NCI-H1105 treated with DMSO at 0.1 percent for 48 hours (cell line): ENCODE data around the gene TPI1.
"Not testable (repeated sequence)": the region's sequence is repeated elsewhere in the genome, so short reads cannot be mapped to it uniquely, and the experiment has no call there.

Experiments used
- DNase-seq: peaks from one replicate; lab custom pipeline; 2025; lab: John Stamatoyannopoulos, UW

Gene TPI1

GRCh38 chr12:6894321-6894720 is 27.0 kb downstream of the TPI1 start:
- DNase-seq, result no peak

- no peak for DNase-seq
Measured at GRCh38 chr12:6896846-6897435, 29.6 kb downstream of the TPI1 start.

GRCh38 chr12:6899427-6899826 is 32.1 kb downstream of the TPI1 start:
- no peak for DNase-seq

- DNase-seq, result no peak
Measured at GRCh38 chr12:6899837-6900519, 32.6 kb downstream of the TPI1 start.

GRCh38 chr12:6902448-6902847 is 35.1 kb downstream of the TPI1 start:
- no peak for DNase-seq

GRCh38 chr12:6903722-6904121 is 36.4 kb downstream of the TPI1 start:
- DNase-seq, result no peak

- peak; percentile 98 for DNase-seq
Measured at GRCh38 chr12:6904280-6905276, 37.2 kb downstream of the TPI1 start, which contains the start of gene LRRC23. Gene LRRC23 (plus strand): TSS chr12:6904822. CDS start chr12:6905634, 812 bp downstream.

GRCh38 chr12:6905414-6906040 is 38.2 kb downstream of the TPI1 start:
- no peak for DNase-seq

GRCh38 chr12:6908141-6908540 is 40.8 kb downstream of the TPI1 start:
- DNase-seq, result not testable (repeated sequence)

- no peak for DNase-seq
Measured at GRCh38 chr12:6909421-6910145, 42.3 kb downstream of the TPI1 start.

GRCh38 chr12:6912164-6912935 is 45.0 kb downstream of the TPI1 start:
- DNase-seq, result no peak

GRCh38 chr12:6914246-6914946 is 47.1 kb downstream of the TPI1 start, which contains the start of gene ENO2:
Gene ENO2 (plus strand): TSS chr12:6914580. CDS start chr12:6915833, 1,253 bp downstream.
- DNase-seq, result peak; percentile 64

- DNase-seq, result no peak
Measured at GRCh38 chr12:6914947-6915788, 47.8 kb downstream of the TPI1 start.

GRCh38 chr12:6915789-6916285 is 48.5 kb downstream of the TPI1 start:
- no peak for DNase-seq

GRCh38 chr12:6916426-6917200 is 49.3 kb downstream of the TPI1 start:
- no peak for DNase-seq

- DNase-seq, result no peak
Measured at GRCh38 chr12:6917491-6918231, 50.3 kb downstream of the TPI1 start.

- DNase-seq, result no peak
Measured at GRCh38 chr12:6919588-6919987, 52.3 kb downstream of the TPI1 start.
